Muscle layer of colon (tissue), 2 donors: ENCODE measurements around the gene SH2D3C.
"Not testable (repeated sequence)": the region's sequence is repeated elsewhere in the genome, so short reads cannot be mapped to it uniquely, and the experiment has no call there.

ENCODE experiments used
- H3K27ac ChIP-seq: one replicate; pipeline ENCODE4 v1.7.0; 2013; ENCODE audit warnings: low read depth, mild to moderate bottlenecking, low read length, moderate library complexity
- H3K27me3 ChIP-seq, 2 donors: one replicate each; pipeline ENCODE4 v1.7.0; 2013; ENCODE audit warnings: low read length in 2 of 2, mild to moderate bottlenecking in 2 of 2; ENCODE audit not compliant: insufficient read depth in 2 of 2, control insufficient read depth in 1 of 2
- H3K36me3 ChIP-seq: one replicate; pipeline ENCODE4 v1.7.0; 2013; ENCODE audit warnings: mild to moderate bottlenecking, low read length; ENCODE audit not compliant: insufficient read depth
- H3K4me1 ChIP-seq: one replicate; pipeline ENCODE4 v1.7.0; 2013; ENCODE audit warnings: mild to moderate bottlenecking, low read length; ENCODE audit not compliant: insufficient read depth
- H3K4me3 ChIP-seq, 2 donors: one replicate each; pipeline ENCODE4 v1.7.0; 2013; ENCODE audit warnings: low read length in 2 of 2, low read depth in 1 of 2, mild to moderate bottlenecking in 1 of 2, moderate library complexity in 1 of 2
- H3K9ac ChIP-seq: one replicate; pipeline ENCODE4 v1.7.0; 2013; ENCODE audit warnings: low read length
- H3K9me3 ChIP-seq: one replicate; pipeline ENCODE4 v1.7.0; 2013; ENCODE audit warnings: mild to moderate bottlenecking, low read length
- donor health status: abdominal sarcoma.
- donor health status: Adenocarcinoma of cecum.

The SH2D3C gene

DNA sequence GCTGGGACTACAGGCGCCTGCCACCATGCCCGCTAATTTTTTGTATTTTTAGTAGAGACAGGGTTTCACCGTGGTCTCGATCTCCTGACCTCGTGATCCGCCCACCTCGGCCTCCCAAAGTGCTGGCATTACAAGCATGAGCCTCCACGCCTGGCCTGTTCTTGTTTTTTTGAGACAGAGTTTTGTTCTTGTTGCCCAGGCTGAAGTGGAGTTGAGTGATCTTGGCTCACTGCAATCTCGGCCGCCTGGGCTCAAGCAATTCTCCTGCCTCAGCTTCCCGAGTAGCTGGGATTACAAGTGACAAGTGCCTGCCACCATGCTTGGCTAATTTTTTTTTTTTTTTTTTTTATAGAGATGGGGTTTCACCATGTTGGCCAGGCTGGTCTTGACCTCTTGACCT is 21.7 kb downstream of the SH2D3C start:
- not testable (repeated sequence) for H3K4me3 ChIP-seq, H3K36me3 ChIP-seq, H3K4me1 ChIP-seq, H3K9me3 ChIP-seq, H3K9ac ChIP-seq, H3K27ac ChIP-seq
- peaks cover 9 to 28% of the 10 kb centered on the region in 2 donors for H3K27me3 ChIP-seq

- no peak overlapping the region for H3K27ac ChIP-seq
- no peaks in the 10 kb centered on the region for H3K36me3 ChIP-seq
- no peaks in the 10 kb centered on the region for H3K9me3 ChIP-seq
- peaks cover 9 to 29% of the 10 kb centered on the region in 2 donors for H3K27me3 ChIP-seq
- H3K9ac ChIP-seq = no peak overlapping the region
- no peak overlapping the region for H3K4me3 ChIP-seq
- H3K4me1 ChIP-seq = no peaks in the 10 kb centered on the region
Observed at GRCh38 chr9:127756233-127756632, 22.2 kb downstream of the SH2D3C start.

- Histone ChIP-seq H3K36me3 (no peaks in the 10 kb centered on the region), H3K27me3 (peaks cover 9 to 29% of the 10 kb centered on the region in 2 donors), H3K4me3 (no peak overlapping the region), H3K9ac (no peak overlapping the region), H3K27ac (no peak overlapping the region), H3K9me3 (no peaks in the 10 kb centered on the region), H3K4me1 (no peaks in the 10 kb centered on the region)
Observed at GRCh38 chr9:127755061-127756060, 23.1 kb downstream of the SH2D3C start.

DNA sequence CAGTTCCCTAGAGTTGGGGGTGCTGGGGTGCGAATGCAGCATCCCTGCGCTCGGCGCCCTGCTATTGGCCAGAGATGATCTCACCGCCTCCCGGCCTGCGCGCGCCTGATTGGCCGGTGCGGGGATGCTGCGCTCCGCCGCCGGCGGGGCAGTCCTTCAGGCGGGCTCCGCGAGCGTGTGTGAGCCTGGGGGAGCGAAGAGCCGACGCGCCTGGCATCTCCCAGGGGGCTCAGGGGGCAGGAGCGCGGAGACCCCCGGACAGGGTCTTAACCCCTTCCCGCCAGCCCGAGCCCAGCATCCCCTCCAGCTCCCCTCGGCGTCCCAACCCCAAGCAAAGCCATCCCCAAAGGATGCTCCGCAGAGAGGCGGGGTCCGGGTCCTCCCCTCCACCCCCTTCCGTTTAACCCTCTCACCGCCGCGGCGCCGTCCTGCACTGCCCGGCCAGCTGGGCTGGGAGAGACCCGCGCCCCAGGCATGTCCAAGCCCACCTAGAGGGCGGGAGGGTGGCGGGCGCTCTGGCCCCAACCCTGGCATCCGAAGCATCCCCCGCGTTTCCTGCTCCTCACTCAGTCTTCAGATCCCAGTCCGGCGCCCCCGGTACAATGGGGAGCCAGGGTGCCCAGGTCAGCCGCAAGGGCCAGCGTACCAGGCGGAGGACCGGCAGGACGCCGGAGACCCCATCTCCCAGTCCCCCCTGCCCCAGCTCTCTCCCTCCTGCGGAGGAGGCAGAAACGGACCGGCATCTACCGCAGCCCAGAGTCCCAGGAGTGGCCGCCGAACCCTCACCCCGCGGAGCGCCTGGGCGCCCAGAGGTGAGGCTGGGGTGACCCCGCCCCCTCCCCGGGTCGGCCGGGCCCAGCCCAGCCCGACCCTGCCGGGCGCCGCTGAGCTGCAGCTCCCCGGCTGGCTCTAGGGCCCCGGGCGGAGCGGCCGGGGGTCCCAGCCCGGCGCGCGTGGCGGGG is 24.1 kb downstream of the SH2D3C start:
- Histone ChIP-seq H3K9ac (no peak overlapping the region), H3K4me3 (no peak overlapping the region), H3K4me1 (no peaks in the 10 kb centered on the region), H3K27ac (no peak overlapping the region), H3K27me3 (peaks cover 9 to 29% of the 10 kb centered on the region in 2 donors), H3K36me3 (no peaks in the 10 kb centered on the region), H3K9me3 (no peaks in the 10 kb centered on the region)

DNA sequence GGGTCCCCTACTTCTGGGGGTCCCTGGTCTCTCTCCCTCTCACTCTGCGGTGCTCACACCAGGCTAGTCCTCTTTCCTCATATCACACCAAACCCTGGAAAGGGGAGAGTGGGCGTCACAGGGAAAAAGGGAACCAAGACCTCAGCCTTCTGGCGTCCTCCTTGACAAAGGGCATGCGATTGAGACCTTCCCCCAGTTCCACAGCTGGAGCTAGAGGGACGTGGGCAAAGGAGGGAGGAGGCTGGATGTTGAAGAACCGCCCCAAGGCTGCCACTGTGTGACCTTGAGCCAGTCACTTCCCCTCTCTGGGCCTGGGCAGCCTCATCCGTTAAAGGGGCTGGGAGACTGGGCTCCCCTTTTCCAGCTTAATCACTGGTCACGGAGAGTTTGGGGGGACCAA is 24.8 kb downstream of the SH2D3C start:
- Histone ChIP-seq H3K4me3 (no peak overlapping the region), H3K36me3 (no peaks in the 10 kb centered on the region), H3K9ac (no peak overlapping the region), H3K4me1 (no peaks in the 10 kb centered on the region), H3K9me3 (no peaks in the 10 kb centered on the region), H3K27me3 (peaks cover 9 to 29% of the 10 kb centered on the region in 2 donors), H3K27ac (no peak overlapping the region)

GRCh38 chr9:127753148-127753547 is 25.3 kb downstream of the SH2D3C start:
- Histone ChIP-seq H3K27me3 (peaks cover 9 to 29% of the 10 kb centered on the region in 2 donors), H3K9ac (no peak overlapping the region), H3K4me1 (no peaks in the 10 kb centered on the region), H3K9me3 (no peaks in the 10 kb centered on the region), H3K4me3 (no peak overlapping the region), H3K36me3 (no peaks in the 10 kb centered on the region), H3K27ac (no peak overlapping the region)

GRCh38 chr9:127751269-127752054 is 27.0 kb downstream of the SH2D3C start:
- no peaks in the 10 kb centered on the region for H3K4me1 ChIP-seq
- no peak overlapping the region for H3K9ac ChIP-seq
- no peaks in the 10 kb centered on the region for H3K36me3 ChIP-seq
- H3K9me3 ChIP-seq = no peaks in the 10 kb centered on the region
- peaks cover 9 to 29% of the 10 kb centered on the region in 2 donors for H3K27me3 ChIP-seq
- no peak overlapping the region for H3K4me3 ChIP-seq
- no peak overlapping the region for H3K27ac ChIP-seq

- H3K4me1 ChIP-seq = no peaks in the 10 kb centered on the region
- H3K9me3 ChIP-seq = no peaks in the 10 kb centered on the region
- H3K27ac ChIP-seq = no peak overlapping the region
- H3K9ac ChIP-seq = no peak overlapping the region
- peaks cover 4 to 24% of the 10 kb centered on the region in 2 donors for H3K27me3 ChIP-seq
- no peak overlapping the region for H3K4me3 ChIP-seq
- no peaks in the 10 kb centered on the region for H3K36me3 ChIP-seq
Observed at GRCh38 chr9:127749090-127749787, 29.2 kb downstream of the SH2D3C start.

GRCh38 chr9:127746959-127747569 is 31.4 kb downstream of the SH2D3C start:
- Histone ChIP-seq H3K9ac (no peak overlapping the region), H3K4me3 (no peak overlapping the region), H3K9me3 (no peaks in the 10 kb centered on the region), H3K4me1 (no peaks in the 10 kb centered on the region), H3K27ac (no peak overlapping the region), H3K27me3 (peaks cover 0 to 14% of the 10 kb centered on the region in 2 donors), H3K36me3 (no peaks in the 10 kb centered on the region)

DNA sequence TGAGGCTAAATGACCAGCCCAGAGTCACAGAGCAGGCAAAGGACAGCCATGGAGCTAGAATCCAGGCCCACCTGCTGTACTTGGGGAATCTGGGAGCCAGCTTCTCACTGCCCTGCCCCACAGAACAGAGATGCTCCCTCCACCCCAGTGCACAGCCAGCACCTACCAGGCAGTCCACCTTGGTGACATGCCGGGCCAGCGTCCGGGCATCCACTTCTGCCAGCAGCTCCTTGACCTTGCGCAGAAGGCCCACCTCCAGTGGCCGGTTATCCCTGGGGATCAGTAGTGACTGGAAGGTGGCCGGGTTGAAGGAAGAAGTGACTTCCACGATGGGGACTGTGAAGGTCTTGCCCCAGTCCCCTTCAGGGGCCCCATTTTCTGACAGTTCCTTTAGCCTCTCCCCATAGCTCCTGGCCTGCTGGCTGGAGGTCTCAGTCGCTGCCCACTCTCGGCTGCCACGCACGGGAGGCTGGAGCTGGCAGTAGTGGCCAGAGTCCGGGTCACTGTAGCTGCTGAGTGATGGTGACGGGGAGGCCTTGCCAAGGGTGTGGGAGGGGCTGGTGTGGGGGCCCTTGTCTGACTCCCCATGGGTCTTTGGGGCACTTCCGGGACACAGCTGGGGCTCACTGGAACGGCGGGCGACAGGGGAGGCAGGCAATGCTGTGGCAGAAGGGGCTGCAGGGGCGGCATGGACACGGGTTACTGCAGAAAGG is 33.9 kb downstream of the SH2D3C start:
- no peak overlapping the region for H3K27ac ChIP-seq
- no peak overlapping the region for H3K9ac ChIP-seq
- peaks cover 0 to 10% of the 10 kb centered on the region in 2 donors for H3K27me3 ChIP-seq
- no peaks in the 10 kb centered on the region for H3K36me3 ChIP-seq
- H3K4me3 ChIP-seq = no peak overlapping the region
- H3K4me1 ChIP-seq = peaks cover 4% of the 10 kb centered on the region
- H3K9me3 ChIP-seq = no peaks in the 10 kb centered on the region
